Renal cortical epithelial cell (primary cell): ENCODE measurements around the gene OPCML. TPM values are rescaled to one million over a fixed set of nuclear protein-coding genes. Genes with fewer than 3 reads are reported as not detected.
A peak's percentile ranks its signal among the peaks of the same experiment; 100 is the strongest.

Experiments
- DNase-seq: peaks from one replicate; pipeline ENCODE4 v3.0.0-alpha.2; 2011; ENCODE audit warnings: low read depth
- total RNA-seq: library from RNA; depleted of rRNA; stranded (reverse); fragments of >200 nt; gene quantifications from 2 replicates; pipeline ENCODE4 v1.2.3, GENCODE V29; 2014

Gene OPCML
- total RNA-seq, 1 donor from 2014 or later = not detected

DNA sequence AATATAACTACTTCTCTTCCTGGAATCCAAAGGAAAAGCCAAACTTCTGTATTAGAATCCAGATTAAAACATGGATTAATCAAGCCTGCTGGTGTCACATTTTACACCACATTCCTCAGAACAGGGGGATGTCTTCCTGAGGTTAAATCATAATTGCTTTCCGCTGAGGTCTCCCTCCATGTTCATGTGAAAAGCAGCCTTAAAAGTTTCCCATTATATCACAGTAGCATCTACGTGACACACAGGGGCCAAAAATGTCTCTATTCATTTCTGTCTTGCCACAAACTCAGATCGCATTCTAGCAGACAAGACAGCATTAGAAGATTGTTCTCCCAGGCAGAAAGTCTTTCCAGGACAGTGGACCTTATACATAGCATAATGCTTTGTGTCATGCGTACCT, 788.7 kb downstream of the OPCML start:
- no peak for DNase-seq

DNA sequence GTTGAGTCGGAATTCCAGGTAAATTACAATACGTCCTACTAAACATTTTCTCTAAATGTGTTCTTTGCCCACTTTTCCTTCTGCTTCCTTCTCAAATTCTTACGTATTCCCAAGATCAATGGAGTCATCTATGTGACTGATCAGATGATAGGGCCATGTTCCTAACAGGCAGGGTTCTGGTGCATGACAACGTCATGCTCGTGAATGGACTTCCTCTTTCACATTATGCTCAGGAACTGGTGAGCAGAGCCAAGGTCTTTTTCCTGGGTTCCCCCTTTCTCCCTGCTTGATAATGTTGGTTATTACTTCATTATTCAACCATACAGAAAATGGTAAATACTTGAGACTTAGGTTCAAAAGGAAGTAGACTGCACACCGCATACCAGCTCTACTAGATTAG, 789.4 kb downstream of the OPCML start:
- DNase-seq = no peak

DNA sequence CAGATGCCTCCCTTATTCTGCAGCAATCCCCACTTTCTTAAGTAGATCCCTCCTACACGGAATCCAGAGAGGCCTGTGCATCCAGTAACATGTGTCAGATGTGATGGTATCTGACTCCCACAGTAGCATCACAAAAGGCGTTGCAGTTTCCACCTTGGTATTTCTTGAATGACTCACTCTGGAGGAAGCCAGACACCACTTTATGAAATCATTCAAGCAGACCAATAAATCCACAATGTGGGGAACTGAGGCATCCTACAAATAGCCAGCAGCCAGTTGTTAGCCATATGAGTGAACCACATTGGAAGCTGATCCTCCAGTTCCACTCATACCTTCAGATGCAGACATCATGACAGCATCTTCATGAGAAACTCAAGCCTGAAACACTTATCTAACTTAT, 798.1 kb downstream of the OPCML start:
- DNase-seq = peak; percentile 30

DNA sequence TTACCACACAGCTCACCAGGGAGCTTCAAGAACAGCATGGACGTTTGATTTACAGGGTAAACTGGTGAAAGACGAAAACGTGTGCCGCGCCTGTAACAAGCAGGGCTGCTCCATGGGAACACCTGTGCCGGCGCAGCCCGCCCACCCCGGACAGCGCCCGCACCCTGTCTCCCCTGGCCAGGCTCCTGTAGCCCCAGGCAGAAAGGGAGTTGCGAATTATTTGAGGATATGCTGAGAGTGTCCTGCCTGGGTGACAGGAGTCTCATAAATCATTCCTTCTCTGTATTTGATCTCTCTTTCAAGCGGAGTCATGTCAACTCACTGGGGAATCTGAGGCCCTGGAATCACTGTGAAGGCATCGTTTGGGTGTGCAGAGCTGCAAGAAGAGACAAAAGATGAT, 804.3 kb downstream of the OPCML start:
- DNase-seq = no peak

DNA sequence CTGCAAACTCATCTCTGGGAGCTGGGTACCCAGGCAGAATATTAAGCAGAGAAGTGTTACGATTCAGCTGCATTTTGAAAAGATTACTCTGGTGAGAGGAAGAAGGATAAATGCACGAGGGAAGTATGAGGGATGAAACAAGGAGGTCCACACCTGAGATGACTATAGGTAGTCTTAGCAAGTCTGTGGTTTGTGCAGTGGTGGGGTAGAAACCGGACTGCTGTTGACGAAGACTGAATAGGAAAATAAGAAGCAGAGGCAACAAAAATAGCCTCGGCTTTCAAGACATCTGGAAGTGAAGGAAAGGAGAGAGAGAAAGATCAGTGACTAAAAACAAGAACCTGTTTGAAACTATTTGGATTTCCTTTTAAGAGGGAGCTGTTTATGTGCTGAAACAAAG, 810.8 kb downstream of the OPCML start:
- no peak for DNase-seq

DNA sequence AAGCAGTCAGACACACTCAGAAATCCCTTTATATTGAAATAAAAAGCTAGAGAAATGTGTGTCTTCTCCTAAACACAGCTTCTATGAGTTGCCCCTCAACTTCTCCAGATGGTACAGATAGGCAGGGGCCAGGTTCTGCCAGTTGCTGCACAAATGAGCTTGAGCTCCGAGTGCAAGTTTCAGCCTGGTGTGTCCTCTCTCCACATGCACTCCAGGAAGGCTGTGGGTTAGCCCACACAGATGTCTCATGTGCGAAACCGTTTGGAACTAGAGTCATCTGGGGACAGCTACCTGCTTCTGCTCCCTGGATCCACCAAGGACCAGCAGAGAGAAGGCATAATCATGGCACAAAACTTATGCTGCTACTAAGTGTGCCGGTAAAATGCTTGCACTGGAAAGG, 812.6 kb downstream of the OPCML start:
- no peak for DNase-seq

DNA sequence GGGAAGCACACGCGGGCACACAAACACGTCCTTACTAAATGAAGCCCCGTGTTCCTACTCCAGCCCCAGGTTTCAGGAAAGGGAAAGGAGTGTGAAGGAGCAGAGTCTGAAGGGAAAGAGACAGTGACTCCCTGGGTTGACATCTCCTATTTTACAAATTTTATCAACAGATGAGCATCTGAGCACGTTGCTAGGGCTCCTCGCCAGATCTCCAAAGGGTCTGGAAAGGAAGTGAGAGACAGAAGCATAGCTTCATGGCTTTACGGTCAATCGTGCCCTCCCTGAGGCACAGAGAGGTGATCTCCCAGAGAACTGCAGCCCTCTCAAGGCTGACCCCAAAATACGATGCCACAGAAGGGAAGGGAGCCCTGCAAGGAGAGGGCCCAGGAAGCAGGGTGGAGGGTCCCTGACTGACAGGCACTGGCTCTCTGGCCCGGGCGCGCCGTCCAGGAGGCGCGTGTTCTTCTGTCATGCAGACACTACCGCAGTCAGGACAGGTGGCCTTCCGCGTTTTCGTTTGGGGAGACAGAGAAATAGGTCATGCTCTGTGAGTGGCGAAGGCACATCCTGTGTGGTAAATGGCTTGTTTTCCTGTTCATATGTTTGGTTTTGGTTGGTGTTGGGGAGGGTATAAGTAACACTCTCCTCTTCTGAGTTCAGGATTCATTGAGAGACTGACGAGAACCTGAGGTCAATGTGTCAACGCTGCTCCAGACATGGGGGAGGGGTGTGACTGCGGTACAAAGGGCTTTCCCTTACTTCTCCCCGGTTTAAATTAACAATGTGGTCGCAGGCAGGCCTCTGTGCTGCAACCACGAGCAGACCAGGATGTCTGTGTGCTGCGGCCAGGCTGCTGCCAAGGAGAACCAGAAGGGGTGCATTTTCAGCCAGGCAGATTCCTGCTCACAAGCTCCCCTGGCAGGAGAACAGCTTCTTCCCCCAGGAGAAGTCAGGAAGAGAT, 813.3 kb downstream of the OPCML start:
- DNase-seq = peak; percentile 7

DNA sequence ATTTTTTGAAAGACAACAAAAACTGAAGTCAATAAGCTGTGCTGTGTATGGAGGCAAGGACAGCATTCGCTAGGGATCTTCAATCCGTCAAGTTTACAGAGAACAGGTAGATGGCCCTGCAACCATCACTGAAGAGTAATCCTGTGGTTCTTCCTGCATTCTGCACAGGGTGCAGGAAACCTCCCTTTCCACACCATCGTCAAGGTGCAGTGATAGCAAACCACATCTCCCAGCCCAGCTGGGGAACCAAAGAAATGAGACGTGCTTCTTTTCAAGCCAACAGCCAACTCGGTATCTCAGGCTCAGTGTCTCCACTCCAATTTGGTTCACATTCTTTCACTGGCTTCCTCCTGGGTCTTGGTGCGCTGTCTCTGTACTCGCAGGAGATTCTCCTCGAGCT, 814.5 kb downstream of the OPCML start:
- DNase-seq = no peak

DNA sequence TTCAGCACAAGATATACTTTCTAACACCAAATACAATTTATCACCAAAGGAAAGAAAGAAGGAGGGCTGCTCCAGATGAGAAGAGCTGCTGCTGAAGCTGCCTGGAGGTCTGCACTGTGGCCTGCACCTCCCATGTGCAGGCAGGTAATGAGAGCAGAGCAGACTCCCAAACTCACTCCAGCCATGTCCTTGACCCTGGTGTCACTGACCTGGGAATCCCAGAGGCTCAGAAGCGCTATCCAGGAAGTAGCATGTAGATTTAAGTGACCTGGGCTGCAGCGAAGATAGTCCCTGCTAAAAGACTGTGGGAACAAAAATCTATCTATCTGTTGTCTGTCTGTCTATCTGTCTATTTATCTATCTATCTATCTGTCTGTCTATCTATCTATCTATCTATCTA, 816.3 kb downstream of the OPCML start:
- no peak for DNase-seq

DNA sequence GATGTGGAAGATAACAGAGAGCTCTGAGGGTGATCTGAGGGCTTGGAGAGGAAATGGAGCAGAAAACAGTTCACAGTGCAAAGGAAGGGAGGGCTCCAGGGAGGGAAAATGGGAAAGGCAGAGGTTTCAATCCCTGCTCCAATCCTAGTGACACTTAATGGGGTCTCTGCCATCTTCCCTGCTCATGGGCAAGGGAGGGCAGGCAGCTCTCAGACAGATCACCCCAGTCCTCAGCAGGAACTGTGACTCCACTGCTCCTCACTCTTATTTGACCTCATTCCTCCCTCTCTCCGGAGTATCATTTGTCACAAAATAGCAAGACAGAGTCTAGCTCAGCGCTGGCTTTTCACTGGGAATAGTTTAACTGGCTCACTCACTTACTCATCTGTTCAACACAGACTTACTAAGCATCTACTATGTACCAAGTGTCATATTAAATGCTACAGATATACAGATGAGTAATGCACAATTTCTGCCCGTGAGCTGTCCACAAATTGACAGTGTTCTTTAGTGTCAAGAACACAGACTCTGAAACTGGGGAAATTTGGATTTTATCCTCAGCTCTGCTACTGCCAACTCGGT, 817.4 kb downstream of the OPCML start:
- no peak for DNase-seq

DNA sequence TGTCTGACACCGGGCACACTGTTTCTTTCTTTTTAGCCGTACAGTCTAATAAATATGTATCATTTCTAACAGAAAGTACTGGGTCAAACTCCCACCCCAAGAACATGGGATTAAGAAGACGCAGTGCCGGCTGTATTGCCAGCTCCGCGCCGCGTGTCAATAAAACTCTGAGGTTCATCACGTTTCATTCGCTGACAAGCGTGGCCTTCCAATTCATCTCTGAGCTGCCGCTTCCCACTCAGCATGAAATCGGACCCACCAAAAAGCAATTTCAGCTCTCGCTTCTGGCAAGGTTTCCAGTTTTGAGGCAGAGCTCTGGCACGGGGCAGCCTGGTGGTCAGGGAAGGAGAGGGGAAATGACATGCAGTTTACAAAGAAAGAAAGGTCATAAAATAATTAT, 819.8 kb downstream of the OPCML start:
- no peak for DNase-seq

DNA sequence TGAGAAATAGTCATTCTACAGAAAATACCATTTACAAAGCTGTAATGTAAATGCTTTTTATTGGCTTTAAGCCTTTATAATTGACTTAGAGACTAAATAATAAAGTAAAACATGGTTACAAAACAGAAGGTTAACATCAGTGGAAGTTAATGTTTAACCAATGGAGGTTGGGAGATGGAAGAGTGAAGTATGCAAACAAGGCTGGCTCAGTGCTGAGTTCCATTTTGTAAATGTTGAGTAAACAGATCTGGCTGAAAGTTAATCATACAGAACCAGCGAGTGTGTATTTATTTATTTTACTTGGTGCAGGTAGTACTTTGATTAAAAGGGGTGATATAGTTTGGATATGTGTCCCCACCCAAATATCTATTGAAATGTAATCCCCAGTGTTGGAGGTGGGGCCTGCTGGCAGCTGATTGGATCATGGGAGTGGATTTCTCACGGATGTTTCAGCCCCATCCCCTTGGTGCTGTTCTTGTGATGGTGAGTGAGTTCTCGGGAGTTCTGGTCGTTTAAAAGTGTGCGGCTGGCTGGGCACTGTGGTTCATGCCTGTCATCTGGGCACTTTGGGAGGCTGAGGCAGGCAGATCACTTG, 827.4 kb downstream of the OPCML start:
- DNase-seq = peak; percentile 74

DNA sequence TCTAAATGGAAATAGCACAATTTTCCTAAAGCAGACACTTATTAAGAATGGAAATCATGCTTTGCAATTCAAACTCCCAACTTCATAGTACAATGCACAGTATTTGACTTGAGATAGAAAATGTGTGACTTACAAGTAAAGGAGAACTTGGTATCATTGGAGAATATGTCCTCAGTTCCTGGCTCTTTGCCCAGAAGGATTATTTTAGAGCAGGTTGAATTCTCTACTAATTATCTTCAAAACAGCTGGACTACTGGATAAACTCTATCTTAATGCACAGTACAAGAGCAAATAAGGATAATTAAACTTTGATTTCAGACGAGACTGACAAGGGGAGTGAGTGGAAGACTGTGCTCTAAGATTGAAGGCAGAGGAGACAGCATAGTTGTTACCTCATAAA, 839.4 kb downstream of the OPCML start:
- no peak for DNase-seq

DNA sequence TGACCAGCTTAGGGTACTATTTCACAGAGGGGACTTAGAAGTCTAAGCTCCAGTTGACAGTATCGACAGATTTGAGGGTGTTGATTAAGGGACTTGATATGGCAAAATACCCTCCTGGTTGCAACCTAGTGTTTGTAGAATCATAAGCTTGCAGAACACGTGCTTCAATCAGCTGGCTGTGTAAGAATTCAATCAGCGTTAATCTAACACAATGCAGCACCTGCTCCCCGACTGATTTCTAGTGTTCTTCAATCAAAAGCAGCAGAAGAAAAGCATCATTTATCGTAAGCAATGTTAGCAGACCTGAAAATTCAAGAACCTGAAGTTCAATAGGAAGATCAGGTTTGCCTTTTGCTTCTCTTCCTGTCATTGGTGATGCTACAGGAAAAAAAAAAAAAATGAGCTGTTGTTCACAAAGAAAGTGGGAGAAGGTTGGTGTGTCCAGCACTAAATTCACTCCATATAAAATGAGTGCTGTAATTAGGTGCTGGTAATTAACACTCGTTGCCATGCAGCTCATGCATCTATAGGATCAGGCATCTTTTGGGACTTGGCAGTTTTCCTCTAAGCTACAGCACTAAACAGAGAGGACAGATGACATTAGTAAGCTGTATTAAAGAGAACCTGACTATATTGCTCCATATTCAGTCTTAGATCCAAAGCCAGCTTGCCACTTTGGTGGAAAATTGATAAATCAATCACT, 840.3 kb downstream of the OPCML start:
- DNase-seq = no peak

DNA sequence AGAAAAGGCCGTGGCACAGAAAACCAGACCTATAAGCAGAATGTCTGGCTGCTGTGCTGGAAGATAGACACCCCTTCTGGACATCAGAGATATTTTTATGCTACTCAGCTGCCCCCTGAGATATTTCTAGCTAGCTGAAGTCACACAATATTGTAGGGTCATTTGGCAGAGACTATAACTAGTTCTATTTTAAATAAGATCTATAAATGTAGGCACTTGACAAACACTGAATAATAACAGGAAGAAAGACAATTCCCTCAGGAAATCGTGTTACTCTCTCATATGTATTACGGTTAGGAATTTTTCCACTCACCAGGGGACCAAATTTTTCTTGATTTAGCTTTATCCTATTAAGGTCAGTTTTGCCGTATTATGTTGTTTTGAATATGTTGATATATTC, 845.4 kb downstream of the OPCML start:
- DNase-seq = no peak

DNA sequence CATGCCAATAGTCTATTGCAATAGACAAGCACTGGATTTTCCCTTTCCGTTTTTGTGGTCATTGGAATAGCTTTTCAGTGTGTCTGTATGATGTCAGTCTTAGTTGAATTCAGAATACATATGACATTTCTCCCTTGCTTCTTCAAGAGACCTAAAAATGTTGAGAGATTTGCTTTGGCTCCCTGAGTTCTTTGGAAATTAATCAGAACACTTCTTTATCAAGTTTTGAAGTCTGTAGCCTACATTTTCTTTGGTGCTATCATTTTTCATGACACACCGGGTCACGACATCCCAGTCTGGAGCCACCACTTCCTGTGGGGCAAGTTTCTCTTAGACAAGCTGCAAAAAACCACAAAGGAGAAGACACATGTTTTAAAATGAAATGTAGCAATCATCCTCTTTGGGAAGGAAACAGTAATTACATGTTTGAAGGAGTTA, 847.1 kb downstream of the OPCML start:
- no peak for DNase-seq

DNA sequence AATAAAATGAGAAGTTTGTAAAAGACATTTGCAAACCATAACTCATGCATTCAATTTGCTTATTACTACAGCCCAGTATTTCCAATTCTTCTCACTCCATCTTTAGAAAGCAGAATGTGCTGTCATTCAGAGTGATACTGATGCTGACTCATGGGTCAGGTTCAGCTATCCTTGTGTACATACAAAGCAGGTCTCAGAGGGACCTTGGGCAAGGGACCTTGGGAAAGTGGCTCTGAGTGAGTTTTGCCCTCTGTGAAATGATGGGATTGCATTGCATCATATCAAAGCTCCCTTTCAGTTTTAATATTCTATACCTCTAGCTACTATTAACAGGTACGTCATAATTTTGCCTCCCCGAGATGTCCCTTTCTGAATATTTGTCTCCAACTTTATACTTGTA, 848.7 kb downstream of the OPCML start:
- DNase-seq = no peak

DNA sequence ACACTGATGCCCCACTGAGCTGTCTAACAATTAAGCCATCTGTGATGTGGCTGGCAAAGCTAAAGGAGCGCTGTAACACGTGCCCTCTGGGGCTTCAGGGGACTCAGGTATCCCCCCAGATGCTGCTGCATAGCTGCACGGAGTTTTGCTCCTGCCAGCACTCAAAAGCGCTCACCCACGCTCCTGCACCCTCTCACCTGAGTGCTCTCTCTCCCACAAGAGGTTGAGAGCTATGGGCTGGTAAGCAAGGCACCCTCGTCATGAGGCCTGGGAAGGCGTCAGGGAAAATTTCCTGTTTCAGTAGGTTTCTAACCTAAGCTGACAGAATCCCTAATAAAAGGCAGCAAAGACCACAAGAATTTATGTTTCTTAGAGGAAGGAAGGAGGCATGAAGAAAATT, 850.3 kb downstream of the OPCML start:
- DNase-seq = no peak

DNA sequence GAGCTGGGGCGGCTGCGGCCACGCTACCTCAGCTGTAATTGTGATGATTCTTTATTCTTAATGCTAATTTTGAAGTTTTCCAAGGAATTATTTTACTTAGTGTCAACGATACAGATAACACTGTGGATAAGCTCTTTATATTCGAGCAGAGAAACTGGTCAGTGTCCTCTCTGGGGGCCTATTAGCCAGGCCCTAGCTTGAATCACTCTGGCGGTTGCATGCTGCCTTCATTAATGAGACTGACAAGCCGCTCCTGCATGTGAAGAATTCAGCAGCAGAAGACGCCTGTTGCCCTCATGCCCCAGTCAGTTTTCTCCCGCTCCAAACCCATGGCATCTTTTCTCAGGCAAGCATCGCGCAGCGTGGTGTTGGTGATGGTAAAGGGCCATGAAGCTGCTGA, 851.7 kb downstream of the OPCML start:
- no peak for DNase-seq

DNA sequence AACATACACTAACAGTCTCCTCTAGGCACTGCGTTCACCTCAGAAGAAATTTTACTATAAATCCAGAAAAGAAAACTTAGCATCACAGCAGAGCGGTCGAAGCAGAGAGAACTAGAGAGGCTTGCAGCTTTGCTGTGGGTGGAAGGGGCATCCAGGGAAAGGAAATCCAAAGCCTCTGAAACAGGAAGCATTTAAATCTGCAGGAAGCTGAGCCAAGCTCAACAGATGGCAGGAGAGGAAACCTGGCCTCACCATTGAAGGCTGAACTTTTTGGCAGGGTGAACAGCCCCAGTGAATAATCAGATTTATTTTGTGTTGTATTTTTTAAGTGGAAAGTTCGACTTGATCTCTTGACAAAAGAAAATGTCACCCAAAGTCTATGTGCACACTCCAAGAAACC, 858.1 kb downstream of the OPCML start:
- no peak for DNase-seq

DNA sequence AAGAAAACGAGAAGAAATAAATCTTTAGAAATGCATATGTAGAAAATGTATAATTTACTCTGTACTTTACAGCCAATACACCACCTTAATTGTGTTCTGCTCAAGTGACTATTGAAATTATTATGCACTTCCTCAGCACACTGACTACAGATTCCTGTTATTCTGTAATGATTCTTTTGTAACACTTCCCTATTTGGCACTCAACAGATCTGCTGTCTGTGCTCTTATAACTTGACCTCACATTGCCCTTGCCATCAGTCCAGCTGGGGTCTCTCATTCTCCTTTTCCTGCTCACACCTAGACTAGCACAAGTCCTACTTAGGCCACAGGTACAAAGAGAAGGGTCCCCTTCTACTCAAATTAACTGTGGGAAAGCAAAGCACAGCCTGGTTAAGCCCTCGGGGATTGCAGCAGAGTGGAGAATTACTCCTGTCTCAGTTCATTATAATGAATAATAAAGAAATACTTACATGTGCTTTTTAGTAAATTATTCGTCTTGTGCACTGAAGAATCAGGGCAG, 860.4 kb downstream of the OPCML start:
- DNase-seq = no peak
